H9 (cell line): ENCODE measurements around the gene DPP6. TPM values are rescaled to one million over a fixed set of nuclear protein-coding genes. Genes with fewer than 3 reads are reported as not detected.

Source experiments
- DNase-seq: peaks from one replicate; pipeline ENCODE4 v3.0.0-alpha.2; 2017
- H2AFZ ChIP-seq: one replicate; pipeline ENCODE4 v1.6.1; 2013; ENCODE audit warnings: mild to moderate bottlenecking, low read length, control low read depth, moderate library complexity
- H2AK5ac ChIP-seq: 2 replicates; pipeline ENCODE4 v1.6.1; 2013; ENCODE audit warnings: low read length, control low read depth, mixed read lengths; ENCODE audit not compliant: insufficient read length
- H2BK120ac ChIP-seq: one replicate; pipeline ENCODE4 v1.6.1; 2013; ENCODE audit warnings: low read depth, mild to moderate bottlenecking, low read length, control low read depth, inconsistent platforms; ENCODE audit not compliant: poor library complexity, severe bottlenecking
- H2BK12ac ChIP-seq: 2 replicates; pipeline ENCODE4 v1.6.1; 2013; ENCODE audit warnings: low read length, control low read depth, mixed read lengths, low read depth; ENCODE audit not compliant: insufficient read length
- H2BK15ac ChIP-seq: 2 replicates; pipeline ENCODE4 v1.6.1; 2013; ENCODE audit warnings: low read depth, low read length, control low read depth
- H2BK20ac ChIP-seq: one replicate; pipeline ENCODE4 v1.6.1; 2013; ENCODE audit warnings: low read depth, mild to moderate bottlenecking, low read length, control low read depth, inconsistent platforms; ENCODE audit not compliant: poor library complexity, severe bottlenecking
- H2BK5ac ChIP-seq: 2 replicates; pipeline ENCODE4 v1.6.1; 2013; ENCODE audit warnings: low read length, control low read depth, mixed read lengths; ENCODE audit not compliant: insufficient read length
- H3K14ac ChIP-seq: 2 replicates; pipeline ENCODE4 v1.6.1; 2013; ENCODE audit warnings: low read length, control low read depth; ENCODE audit not compliant: insufficient read depth
- H3K18ac ChIP-seq: 2 replicates; pipeline ENCODE4 v1.6.1; 2013; ENCODE audit warnings: low read depth, mild to moderate bottlenecking, mixed read lengths, low read length, control low read depth; ENCODE audit not compliant: insufficient read length
- H3K23ac ChIP-seq: 2 replicates; pipeline ENCODE4 v1.6.1; 2013; ENCODE audit warnings: low read length, control low read depth, mixed read lengths, low read depth; ENCODE audit not compliant: insufficient read length
- H3K23me2 ChIP-seq: 2 replicates; pipeline ENCODE4 v1.6.1; 2013; ENCODE audit warnings: low read depth, mild to moderate bottlenecking, mixed read lengths, low read length, control low read depth; ENCODE audit not compliant: insufficient read length, poor library complexity, severe bottlenecking
- H3K27ac ChIP-seq: 2 replicates; pipeline ENCODE4 v1.5.1; 2013; ENCODE audit warnings: low read length, control low read depth, mixed read lengths, low read depth; ENCODE audit not compliant: insufficient read length
- H3K27me3 ChIP-seq: 2 replicates; pipeline ENCODE4 v1.6.1; 2013; ENCODE audit warnings: low read length, control low read depth, inconsistent platforms; ENCODE audit not compliant: insufficient read depth
- H3K4ac ChIP-seq: 2 replicates; pipeline ENCODE4 v1.6.1; 2013; ENCODE audit warnings: low read depth, mild to moderate bottlenecking, control low read depth, inconsistent platforms, low read length, moderate library complexity
- H3K4me1 ChIP-seq: 2 replicates; pipeline ENCODE4 v1.6.1; 2013; ENCODE audit warnings: low read length, control low read depth, inconsistent platforms; ENCODE audit not compliant: insufficient read depth
- H3K4me2 ChIP-seq: 2 replicates; pipeline ENCODE4 v1.6.1; 2013; ENCODE audit warnings: low read length, control low read depth, mixed read lengths; ENCODE audit not compliant: insufficient read length, insufficient read depth
- H3K56ac ChIP-seq: 2 replicates; pipeline ENCODE4 v1.6.1; 2013; ENCODE audit warnings: low read depth, mild to moderate bottlenecking, mixed read lengths, low read length, control low read depth; ENCODE audit not compliant: insufficient read length
- H3K79me1 ChIP-seq: 2 replicates; pipeline ENCODE4 v1.6.1; 2013; ENCODE audit warnings: low read depth, mild to moderate bottlenecking, moderate library complexity, low read length, control low read depth, inconsistent platforms; ENCODE audit not compliant: insufficient read depth, poor library complexity, severe bottlenecking
- H3K79me2 ChIP-seq: 2 replicates; pipeline ENCODE4 v1.6.1; 2013; ENCODE audit warnings: low read length, control low read depth, inconsistent platforms; ENCODE audit not compliant: insufficient read depth
- H3K9ac ChIP-seq: 2 replicates; pipeline ENCODE4 v1.6.1; 2013; ENCODE audit warnings: low read length, control low read depth, mixed read lengths; ENCODE audit not compliant: insufficient read length; ENCODE audit errors: extremely low read depth
- H3K9me3 ChIP-seq: one replicate; pipeline ENCODE4 v1.6.1; 2013; ENCODE audit warnings: low read depth, low read length, inconsistent platforms; ENCODE audit not compliant: control insufficient read depth
- H3T11ph ChIP-seq: one replicate; pipeline ENCODE4 v1.6.1; 2013; ENCODE audit warnings: mild to moderate bottlenecking, low read length, control low read depth, inconsistent platforms
- H4K20me1 ChIP-seq: one replicate; pipeline ENCODE4 v1.6.1; 2013; ENCODE audit not compliant: control insufficient read depth, insufficient read length, insufficient read depth
- H4K5ac ChIP-seq: 2 replicates; pipeline ENCODE4 v1.6.1; 2013; ENCODE audit warnings: low read depth, mild to moderate bottlenecking, mixed read lengths, low read length, control low read depth; ENCODE audit not compliant: insufficient read length
- H4K8ac ChIP-seq: replicated peaks from 2 replicates; pipeline ENCODE4 v1.6.1; 2013; ENCODE audit warnings: low read length, control low read depth, mixed read lengths, low read depth; ENCODE audit not compliant: insufficient read length
- H4K91ac ChIP-seq: 2 replicates; pipeline ENCODE4 v1.6.1; 2013; ENCODE audit warnings: low read depth, mild to moderate bottlenecking, moderate library complexity, mixed read lengths, low read length, control low read depth; ENCODE audit not compliant: insufficient read length
- H3K27ac Mint-ChIP-seq, 3 experiments: 2 replicates in 2 of 3; 3 replicates in 1 of 3; pipeline ENCODE4 v1.8.0; 2020 to 2021; ENCODE audit warnings: mixed read lengths in 3 of 3, mild to moderate bottlenecking in 1 of 3, moderate library complexity in 1 of 3
- H3K27me3 Mint-ChIP-seq: 2 replicates; pipeline ENCODE4 v1.8.0; 2021; ENCODE audit warnings: low read depth, mild to moderate bottlenecking, moderate library complexity, mixed read lengths
- H3K36me3 Mint-ChIP-seq, 3 experiments: 2 replicates in 2 of 3; 3 replicates in 1 of 3; pipeline ENCODE4 v1.8.0; 2020 to 2021; ENCODE audit warnings: low read depth in 3 of 3, mixed read lengths in 3 of 3; ENCODE audit not compliant: insufficient read depth in 1 of 3
- H3K4me1 Mint-ChIP-seq, 2 experiments: 2 replicates each; pipeline ENCODE4 v1.8.0; 2020; ENCODE audit warnings: mixed read lengths in 2 of 2
- H3K4me3 Mint-ChIP-seq, 2 experiments: 2 replicates in 1 of 2; 3 replicates in 1 of 2; pipeline ENCODE4 v1.8.0; 2020 to 2021; ENCODE audit warnings: mild to moderate bottlenecking in 2 of 2, mixed read lengths in 2 of 2, moderate library complexity in 1 of 2
- H3K9me3 Mint-ChIP-seq, 2 experiments: 2 replicates in 1 of 2; 3 replicates in 1 of 2; pipeline ENCODE4 v1.8.0; 2020; ENCODE audit warnings: mild to moderate bottlenecking in 2 of 2, mixed read lengths in 2 of 2, moderate library complexity in 1 of 2
- WGBS: extraction: QIAGEN DNeasy Blood & Tissue Kit; methylation state at CpG from one replicate; pipeline ENCODE4 v1.1.7; 2013; ENCODE audit warnings: missing lambda C conversion rate, low lambda C conversion rate, mixed read lengths; ENCODE audit not compliant: insufficient read length; ENCODE audit errors: extremely low coverage; 5-methylcytosine and 5-hydroxymethylcytosine counted together
- total RNA-seq: library from RNA; stranded (reverse); gene quantifications from 2 replicates; pipeline ENCODE4 v1.2.1, GENCODE V29; 2021
- TF ChIP-seq, protein P1 (sequence below): fragments of 200-600 bp; sonication (generic); conservative IDR thresholded peaks from 3 replicates; pipeline ENCODE4 v1.8.0; 2021; ENCODE audit warnings: antibody characterized with exemption, mild to moderate bottlenecking

DPP6 gene
- total RNA-seq, 1 experiment from 2014 or later, result 4.5 TPM

DNA sequence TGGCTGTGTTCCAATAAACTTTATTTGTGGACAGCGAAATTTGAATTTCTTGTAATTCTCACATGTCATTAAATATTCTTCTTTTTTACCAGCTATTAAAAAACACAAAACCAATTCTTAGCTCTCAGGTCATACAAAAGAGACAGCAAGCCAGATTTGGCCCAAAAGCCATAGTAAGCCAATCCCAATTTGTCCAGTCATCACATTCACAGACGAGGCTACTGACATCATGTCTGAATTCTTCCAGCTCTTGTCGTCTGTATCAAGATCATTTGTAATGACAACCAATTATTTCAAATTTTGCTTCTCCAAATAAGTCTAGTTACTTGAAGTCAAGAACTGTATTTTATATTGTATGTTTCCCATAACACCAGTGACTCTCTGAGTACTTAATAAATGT lies 684.2 kb downstream of the DPP6 start:
- no peaks in the 10 kb centered on the region; a peak in 1 of 5 replicates for H3K9me3 Mint-ChIP-seq
- no peaks in the 10 kb centered on the region for H3K4me1 ChIP-seq
- H2AK5ac ChIP-seq, result no peak overlapping the region
- H3K36me3 Mint-ChIP-seq, result peaks cover 0 to 3% (median 0%) of the 10 kb centered on the region in 3 experiments; a peak in 1 of 7 replicates
- H3K27me3 ChIP-seq, result no peaks in the 10 kb centered on the region
- H3K27ac Mint-ChIP-seq, result no peak overlapping the region
- H3K18ac ChIP-seq, result no peak overlapping the region
- peaks cover 5% of the 10 kb centered on the region for H3K27me3 Mint-ChIP-seq
- no peak overlapping the region for H3K56ac ChIP-seq
- no peak overlapping the region for H4K5ac ChIP-seq
- H3K27ac ChIP-seq, result no peak overlapping the region
- H3K4ac ChIP-seq, result no peak overlapping the region
- no peaks in the 10 kb centered on the region for H3K23me2 ChIP-seq
- no peaks in the 10 kb centered on the region for H3K9me3 ChIP-seq
- H3K14ac ChIP-seq, result no peak overlapping the region
- no CpG with 5 or more reads among the region's 3 CpGs for WGBS
- no peak overlapping the region for H3K9ac ChIP-seq
- TF ChIP-seq, protein P1, sequence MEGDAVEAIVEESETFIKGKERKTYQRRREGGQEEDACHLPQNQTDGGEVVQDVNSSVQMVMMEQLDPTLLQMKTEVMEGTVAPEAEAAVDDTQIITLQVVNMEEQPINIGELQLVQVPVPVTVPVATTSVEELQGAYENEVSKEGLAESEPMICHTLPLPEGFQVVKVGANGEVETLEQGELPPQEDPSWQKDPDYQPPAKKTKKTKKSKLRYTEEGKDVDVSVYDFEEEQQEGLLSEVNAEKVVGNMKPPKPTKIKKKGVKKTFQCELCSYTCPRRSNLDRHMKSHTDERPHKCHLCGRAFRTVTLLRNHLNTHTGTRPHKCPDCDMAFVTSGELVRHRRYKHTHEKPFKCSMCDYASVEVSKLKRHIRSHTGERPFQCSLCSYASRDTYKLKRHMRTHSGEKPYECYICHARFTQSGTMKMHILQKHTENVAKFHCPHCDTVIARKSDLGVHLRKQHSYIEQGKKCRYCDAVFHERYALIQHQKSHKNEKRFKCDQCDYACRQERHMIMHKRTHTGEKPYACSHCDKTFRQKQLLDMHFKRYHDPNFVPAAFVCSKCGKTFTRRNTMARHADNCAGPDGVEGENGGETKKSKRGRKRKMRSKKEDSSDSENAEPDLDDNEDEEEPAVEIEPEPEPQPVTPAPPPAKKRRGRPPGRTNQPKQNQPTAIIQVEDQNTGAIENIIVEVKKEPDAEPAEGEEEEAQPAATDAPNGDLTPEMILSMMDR, result no peak
- H4K8ac ChIP-seq, result no peak overlapping the region
- no peak overlapping the region for H3K4me3 Mint-ChIP-seq
- no peak overlapping the region for H2BK120ac ChIP-seq
- H2AFZ ChIP-seq, result no peak overlapping the region
- H3T11ph ChIP-seq, result no peak overlapping the region
- no peaks in the 10 kb centered on the region for H3K79me2 ChIP-seq
- no peak overlapping the region for H4K91ac ChIP-seq
- no peak overlapping the region for H2BK15ac ChIP-seq
- H2BK12ac ChIP-seq, result no peak overlapping the region
- H2BK20ac ChIP-seq, result no peak overlapping the region
- peaks cover 12% of the 10 kb centered on the region in 2 experiments for H3K4me1 Mint-ChIP-seq
- H3K4me2 ChIP-seq, result no peak overlapping the region
- no peak for DNase-seq
- H3K79me1 ChIP-seq, result no peaks in the 10 kb centered on the region
- no peak overlapping the region for H3K23ac ChIP-seq
- H4K20me1 ChIP-seq, result no peaks in the 10 kb centered on the region
- H2BK5ac ChIP-seq, result no peak overlapping the region
